H9 (cell line): Measurements from ENCODE around the gene PEA15. TPM values are rescaled to one million over a fixed set of nuclear protein-coding genes. Genes with fewer than 3 reads are reported as not detected.

Source experiments
- DNase-seq: peaks from one replicate; pipeline ENCODE4 v3.0.0-alpha.2; 2017
- H2AFZ ChIP-seq: one replicate; pipeline ENCODE4 v1.6.1; 2013; ENCODE audit warnings: mild to moderate bottlenecking, low read length, control low read depth, moderate library complexity
- H2AK5ac ChIP-seq: 2 replicates; pipeline ENCODE4 v1.6.1; 2013; ENCODE audit warnings: low read length, control low read depth, mixed read lengths; ENCODE audit not compliant: insufficient read length
- H2BK120ac ChIP-seq: one replicate; pipeline ENCODE4 v1.6.1; 2013; ENCODE audit warnings: low read depth, mild to moderate bottlenecking, low read length, control low read depth, inconsistent platforms; ENCODE audit not compliant: poor library complexity, severe bottlenecking
- H2BK12ac ChIP-seq: 2 replicates; pipeline ENCODE4 v1.6.1; 2013; ENCODE audit warnings: low read length, control low read depth, mixed read lengths, low read depth; ENCODE audit not compliant: insufficient read length
- H2BK15ac ChIP-seq: 2 replicates; pipeline ENCODE4 v1.6.1; 2013; ENCODE audit warnings: low read depth, low read length, control low read depth
- H2BK20ac ChIP-seq: one replicate; pipeline ENCODE4 v1.6.1; 2013; ENCODE audit warnings: low read depth, mild to moderate bottlenecking, low read length, control low read depth, inconsistent platforms; ENCODE audit not compliant: poor library complexity, severe bottlenecking
- H2BK5ac ChIP-seq: 2 replicates; pipeline ENCODE4 v1.6.1; 2013; ENCODE audit warnings: low read length, control low read depth, mixed read lengths; ENCODE audit not compliant: insufficient read length
- H3K14ac ChIP-seq: 2 replicates; pipeline ENCODE4 v1.6.1; 2013; ENCODE audit warnings: low read length, control low read depth; ENCODE audit not compliant: insufficient read depth
- H3K18ac ChIP-seq: 2 replicates; pipeline ENCODE4 v1.6.1; 2013; ENCODE audit warnings: low read depth, mild to moderate bottlenecking, mixed read lengths, low read length, control low read depth; ENCODE audit not compliant: insufficient read length
- H3K23ac ChIP-seq: 2 replicates; pipeline ENCODE4 v1.6.1; 2013; ENCODE audit warnings: low read length, control low read depth, mixed read lengths, low read depth; ENCODE audit not compliant: insufficient read length
- H3K23me2 ChIP-seq: 2 replicates; pipeline ENCODE4 v1.6.1; 2013; ENCODE audit warnings: low read depth, mild to moderate bottlenecking, mixed read lengths, low read length, control low read depth; ENCODE audit not compliant: insufficient read length, poor library complexity, severe bottlenecking
- H3K27ac ChIP-seq: 2 replicates; pipeline ENCODE4 v1.5.1; 2013; ENCODE audit warnings: low read length, control low read depth, mixed read lengths, low read depth; ENCODE audit not compliant: insufficient read length
- H3K27me3 ChIP-seq: 2 replicates; pipeline ENCODE4 v1.6.1; 2013; ENCODE audit warnings: low read length, control low read depth, inconsistent platforms; ENCODE audit not compliant: insufficient read depth
- H3K4ac ChIP-seq: 2 replicates; pipeline ENCODE4 v1.6.1; 2013; ENCODE audit warnings: low read depth, mild to moderate bottlenecking, control low read depth, inconsistent platforms, low read length, moderate library complexity
- H3K4me1 ChIP-seq: 2 replicates; pipeline ENCODE4 v1.6.1; 2013; ENCODE audit warnings: low read length, control low read depth, inconsistent platforms; ENCODE audit not compliant: insufficient read depth
- H3K4me2 ChIP-seq: 2 replicates; pipeline ENCODE4 v1.6.1; 2013; ENCODE audit warnings: low read length, control low read depth, mixed read lengths; ENCODE audit not compliant: insufficient read length, insufficient read depth
- H3K56ac ChIP-seq: 2 replicates; pipeline ENCODE4 v1.6.1; 2013; ENCODE audit warnings: low read depth, mild to moderate bottlenecking, mixed read lengths, low read length, control low read depth; ENCODE audit not compliant: insufficient read length
- H3K79me1 ChIP-seq: 2 replicates; pipeline ENCODE4 v1.6.1; 2013; ENCODE audit warnings: low read depth, mild to moderate bottlenecking, moderate library complexity, low read length, control low read depth, inconsistent platforms; ENCODE audit not compliant: insufficient read depth, poor library complexity, severe bottlenecking
- H3K79me2 ChIP-seq: 2 replicates; pipeline ENCODE4 v1.6.1; 2013; ENCODE audit warnings: low read length, control low read depth, inconsistent platforms; ENCODE audit not compliant: insufficient read depth
- H3K9ac ChIP-seq: 2 replicates; pipeline ENCODE4 v1.6.1; 2013; ENCODE audit warnings: low read length, control low read depth, mixed read lengths; ENCODE audit not compliant: insufficient read length; ENCODE audit errors: extremely low read depth
- H3K9me3 ChIP-seq: one replicate; pipeline ENCODE4 v1.6.1; 2013; ENCODE audit warnings: low read depth, low read length, inconsistent platforms; ENCODE audit not compliant: control insufficient read depth
- H3T11ph ChIP-seq: one replicate; pipeline ENCODE4 v1.6.1; 2013; ENCODE audit warnings: mild to moderate bottlenecking, low read length, control low read depth, inconsistent platforms
- H4K20me1 ChIP-seq: one replicate; pipeline ENCODE4 v1.6.1; 2013; ENCODE audit not compliant: control insufficient read depth, insufficient read length, insufficient read depth
- H4K5ac ChIP-seq: 2 replicates; pipeline ENCODE4 v1.6.1; 2013; ENCODE audit warnings: low read depth, mild to moderate bottlenecking, mixed read lengths, low read length, control low read depth; ENCODE audit not compliant: insufficient read length
- H4K8ac ChIP-seq: replicated peaks from 2 replicates; pipeline ENCODE4 v1.6.1; 2013; ENCODE audit warnings: low read length, control low read depth, mixed read lengths, low read depth; ENCODE audit not compliant: insufficient read length
- H4K91ac ChIP-seq: 2 replicates; pipeline ENCODE4 v1.6.1; 2013; ENCODE audit warnings: low read depth, mild to moderate bottlenecking, moderate library complexity, mixed read lengths, low read length, control low read depth; ENCODE audit not compliant: insufficient read length
- H3K27ac Mint-ChIP-seq, 3 experiments: 2 replicates in 2 of 3; 3 replicates in 1 of 3; pipeline ENCODE4 v1.8.0; 2020 to 2021; ENCODE audit warnings: mixed read lengths in 3 of 3, mild to moderate bottlenecking in 1 of 3, moderate library complexity in 1 of 3
- H3K27me3 Mint-ChIP-seq: 2 replicates; pipeline ENCODE4 v1.8.0; 2021; ENCODE audit warnings: low read depth, mild to moderate bottlenecking, moderate library complexity, mixed read lengths
- H3K36me3 Mint-ChIP-seq, 3 experiments: 2 replicates in 2 of 3; 3 replicates in 1 of 3; pipeline ENCODE4 v1.8.0; 2020 to 2021; ENCODE audit warnings: low read depth in 3 of 3, mixed read lengths in 3 of 3; ENCODE audit not compliant: insufficient read depth in 1 of 3
- H3K4me1 Mint-ChIP-seq, 2 experiments: 2 replicates each; pipeline ENCODE4 v1.8.0; 2020; ENCODE audit warnings: mixed read lengths in 2 of 2
- H3K4me3 Mint-ChIP-seq, 2 experiments: 2 replicates in 1 of 2; 3 replicates in 1 of 2; pipeline ENCODE4 v1.8.0; 2020 to 2021; ENCODE audit warnings: mild to moderate bottlenecking in 2 of 2, mixed read lengths in 2 of 2, moderate library complexity in 1 of 2
- H3K9me3 Mint-ChIP-seq, 2 experiments: 2 replicates in 1 of 2; 3 replicates in 1 of 2; pipeline ENCODE4 v1.8.0; 2020; ENCODE audit warnings: mild to moderate bottlenecking in 2 of 2, mixed read lengths in 2 of 2, moderate library complexity in 1 of 2
- CTCF ChIP-seq: fragments of 200-600 bp; sonication (generic); conservative IDR thresholded peaks from 3 replicates; pipeline ENCODE4 v1.8.0; 2021; ENCODE audit warnings: antibody characterized with exemption, mild to moderate bottlenecking
- WGBS: extraction: QIAGEN DNeasy Blood & Tissue Kit; methylation state at CpG from one replicate; pipeline ENCODE4 v1.1.7; 2013; ENCODE audit warnings: missing lambda C conversion rate, low lambda C conversion rate, mixed read lengths; ENCODE audit not compliant: insufficient read length; ENCODE audit errors: extremely low coverage; 5-methylcytosine and 5-hydroxymethylcytosine counted together
- total RNA-seq: library from RNA; stranded (reverse); gene quantifications from 2 replicates; pipeline ENCODE4 v1.2.1, GENCODE V29; 2021

The PEA15 gene
- total RNA-seq, 1 experiment from 2014 or later, result 82.1 TPM

- no peak for DNase-seq
- peaks cover 40% of the 10 kb centered on the region for H3K27me3 Mint-ChIP-seq
- Histone ChIP-seq H3K27ac (no peak overlapping the region), H2BK5ac (no peak overlapping the region), H3T11ph (no peak overlapping the region), H3K9me3 (no peaks in the 10 kb centered on the region), H3K27me3 (no peaks in the 10 kb centered on the region), H3K14ac (no peak overlapping the region), H2AK5ac (no peak overlapping the region), H3K4me2 (no peak overlapping the region), H4K5ac (no peak overlapping the region), H3K9ac (no peak overlapping the region), H2BK120ac (no peak overlapping the region), H3K79me2 (no peaks in the 10 kb centered on the region), H3K79me1 (no peaks in the 10 kb centered on the region), H3K56ac (no peak overlapping the region), H4K20me1 (no peaks in the 10 kb centered on the region), H2BK20ac (no peak overlapping the region), H3K4me1 (peaks cover 17% of the 10 kb centered on the region; the same call in 1 of the 2 replicates), H3K23ac (no peak overlapping the region), H2BK12ac (no peak overlapping the region), H3K4ac (no peak overlapping the region), H3K23me2 (no peaks in the 10 kb centered on the region), H2BK15ac (no peak overlapping the region), H4K91ac (no peak overlapping the region), H3K18ac (no peak overlapping the region), H2AFZ (no peak overlapping the region), H4K8ac (no peak overlapping the region)
- no peak overlapping the region for H3K27ac Mint-ChIP-seq
- TF ChIP-seq CTCF, result no peak
- no peak overlapping the region; a peak in 1 of 5 replicates for H3K4me3 Mint-ChIP-seq
- H3K9me3 Mint-ChIP-seq, result no peaks in the 10 kb centered on the region; a peak in 1 of 5 replicates
- peaks cover 40 to 51% of the 10 kb centered on the region in 2 experiments for H3K4me1 Mint-ChIP-seq
- no peaks in the 10 kb centered on the region for H3K36me3 Mint-ChIP-seq
- WGBS, result no CpG with 5 or more reads among the region's 12 CpGs
Observed at GRCh38 chr1:160166166-160166868, 38.9 kb upstream of the PEA15 start.
